OCI-LY3 (cell line): ENCODE data around the gene VTI1A.

Experiments
- CTCF ChIP-seq: fragments of 200-600, 300-600 bp; sonication (generic); IDR thresholded peaks from 2 replicates; pipeline ENCODE4 v1.5.1; 2014; ENCODE audit warnings: antibody characterized with exemption, low read length, low read depth
- EZH2phosphoT487 ChIP-seq: fragments of 200-600 bp; shearing (Covaris generic); IDR thresholded peaks from 2 replicates; pipeline ENCODE4 v1.6.1; 2018; ENCODE audit warnings: antibody characterized with exemption, mixed run types, low read depth

GRCh38 chr10:112533916-112534315 is 86.9 kb downstream of the VTI1A start:
- no peak for TF ChIP-seq CTCF
- no peak for TF ChIP-seq EZH2phosphoT487
